BJ (cell line): ENCODE measurements around the gene GPR158. TPM values are rescaled to one million over a fixed set of nuclear protein-coding genes. Genes with fewer than 3 reads are reported as not detected.
"Not testable (repeated sequence)": the region's sequence is repeated elsewhere in the genome, so short reads cannot be mapped to it uniquely, and the experiment has no call there.

Source experiments
- CTCF ChIA-PET: fragments of 350-600 bp; formaldehyde crosslinking; extraction: SDS; loops from one replicate; lab custom pipeline; 2021; ENCODE audit warnings: antibody characterized with exemption, inconsistent platforms; lab: Yijun Ruan, JAX
- POLR2A ChIA-PET: fragments of 300-600 bp; sonication (Branson Sonifier 250); formaldehyde crosslinking; extraction: SDS; loops from one replicate; lab custom pipeline; 2021; ENCODE audit warnings: antibody characterized with exemption; lab: Charles Lee
- DNase-seq: peaks from one replicate; pipeline ENCODE4 v3.0.0-alpha.2; 2011; ENCODE audit warnings: low read depth
- H3K27me3 ChIP-seq: 2 replicates; pipeline ENCODE4 v1.6.0; 2011; ENCODE audit warnings: low read length; ENCODE audit not compliant: control insufficient read depth, insufficient read depth
- H3K36me3 ChIP-seq: 2 replicates; pipeline ENCODE4 v1.5.1; 2011; ENCODE audit warnings: low read length; ENCODE audit not compliant: control insufficient read depth, insufficient read depth
- H3K4me3 ChIP-seq: 2 replicates; pipeline ENCODE4 v1.5.1; 2011; ENCODE audit warnings: low read depth, mild to moderate bottlenecking, control low read depth, low read length
- polyA plus RNA-seq: library from polyadenylated mRNA; depleted of rRNA; stranded (reverse); fragments of >200 nt; gene quantifications from 2 replicates; pipeline ENCODE4 v1.2.3, GENCODE V29; 2011
- TF ChIP-seq, protein P1 (sequence below): IDR thresholded peaks from 2 replicates; pipeline ENCODE4 v1.5.1; 2011; ENCODE audit warnings: low read depth, mild to moderate bottlenecking, control low read depth, inconsistent platforms, low read length, moderate library complexity; ENCODE audit not compliant: insufficient read depth

GPR158 gene
- polyA plus RNA-seq, 1 experiment = 0.01 TPM

DNA sequence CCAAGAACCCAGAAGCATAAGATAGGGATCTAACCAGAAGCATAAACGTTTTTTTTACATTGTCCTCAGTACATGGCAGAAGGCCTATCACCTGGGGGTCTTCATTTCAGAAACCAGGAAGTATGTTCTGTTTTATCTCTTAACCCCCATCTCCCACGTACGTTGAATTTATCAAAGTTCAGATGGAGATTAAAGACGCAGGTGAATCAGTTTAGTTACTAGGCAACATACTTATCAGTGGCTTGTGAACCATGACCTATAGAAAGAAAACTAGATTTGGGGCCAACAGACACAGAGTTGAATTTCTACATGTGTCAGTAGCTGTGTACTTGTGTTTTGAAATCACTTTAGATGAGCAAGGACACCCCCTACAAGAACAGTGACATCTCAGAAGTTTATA is 122.7 kb downstream of the GPR158 start:
- no peak for DNase-seq
- TF ChIP-seq, protein P1, sequence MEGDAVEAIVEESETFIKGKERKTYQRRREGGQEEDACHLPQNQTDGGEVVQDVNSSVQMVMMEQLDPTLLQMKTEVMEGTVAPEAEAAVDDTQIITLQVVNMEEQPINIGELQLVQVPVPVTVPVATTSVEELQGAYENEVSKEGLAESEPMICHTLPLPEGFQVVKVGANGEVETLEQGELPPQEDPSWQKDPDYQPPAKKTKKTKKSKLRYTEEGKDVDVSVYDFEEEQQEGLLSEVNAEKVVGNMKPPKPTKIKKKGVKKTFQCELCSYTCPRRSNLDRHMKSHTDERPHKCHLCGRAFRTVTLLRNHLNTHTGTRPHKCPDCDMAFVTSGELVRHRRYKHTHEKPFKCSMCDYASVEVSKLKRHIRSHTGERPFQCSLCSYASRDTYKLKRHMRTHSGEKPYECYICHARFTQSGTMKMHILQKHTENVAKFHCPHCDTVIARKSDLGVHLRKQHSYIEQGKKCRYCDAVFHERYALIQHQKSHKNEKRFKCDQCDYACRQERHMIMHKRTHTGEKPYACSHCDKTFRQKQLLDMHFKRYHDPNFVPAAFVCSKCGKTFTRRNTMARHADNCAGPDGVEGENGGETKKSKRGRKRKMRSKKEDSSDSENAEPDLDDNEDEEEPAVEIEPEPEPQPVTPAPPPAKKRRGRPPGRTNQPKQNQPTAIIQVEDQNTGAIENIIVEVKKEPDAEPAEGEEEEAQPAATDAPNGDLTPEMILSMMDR = no peak
- H3K27me3 ChIP-seq = no peaks in the 10 kb centered on the region
- ChIA-PET CTCF (no interaction called here), POLR2A (no interaction called here)
- no peak overlapping the region for H3K4me3 ChIP-seq
- no peaks in the 10 kb centered on the region for H3K36me3 ChIP-seq

DNA sequence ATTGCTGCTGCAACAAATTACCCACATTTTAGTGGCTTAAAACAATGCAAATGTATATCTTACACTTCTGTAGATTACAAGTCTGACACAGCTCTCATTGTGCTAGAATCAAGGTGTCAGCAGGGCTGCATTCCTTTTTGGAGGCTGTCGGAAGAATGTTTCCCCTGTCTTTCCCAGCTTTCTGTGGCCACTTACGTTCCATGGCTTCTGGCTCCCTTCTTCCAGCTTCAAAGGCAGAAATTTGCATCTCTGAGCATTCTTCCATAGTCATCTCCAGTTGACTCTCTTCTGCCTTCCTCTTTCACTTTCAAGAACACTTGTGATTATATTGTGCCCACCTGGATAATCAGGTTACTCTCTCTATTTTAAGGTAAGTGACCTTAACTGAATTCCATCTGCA is 125.3 kb downstream of the GPR158 start:
- TF ChIP-seq, protein P1 = no peak
- ChIA-PET POLR2A (no interaction called here), CTCF (no interaction called here)
- H3K36me3 ChIP-seq = no peaks in the 10 kb centered on the region
- H3K27me3 ChIP-seq = no peaks in the 10 kb centered on the region
- DNase-seq = no peak
- no peak overlapping the region for H3K4me3 ChIP-seq

DNA sequence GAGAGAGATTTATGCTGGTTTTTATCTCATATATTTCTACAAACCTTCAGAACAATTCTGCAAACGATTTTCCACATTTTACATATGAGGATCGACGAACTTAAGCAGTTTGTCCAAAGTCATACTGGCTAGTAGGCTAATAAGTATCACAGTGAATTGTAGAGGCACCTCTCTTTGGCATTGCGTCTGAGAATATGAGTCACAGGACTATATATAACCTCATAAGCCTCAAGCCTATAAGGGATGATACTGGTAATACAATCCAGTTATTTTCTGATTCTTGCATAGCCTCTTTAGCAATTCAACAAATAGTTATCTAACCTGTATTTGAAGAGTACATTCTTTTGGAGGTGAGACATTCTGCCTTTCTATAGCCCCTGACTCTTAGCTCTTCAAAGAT is 129.8 kb downstream of the GPR158 start:
- Histone ChIP-seq H3K27me3 (no peaks in the 10 kb centered on the region), H3K36me3 (no peaks in the 10 kb centered on the region), H3K4me3 (no peak overlapping the region)
- TF ChIP-seq, protein P1 = no peak
- CTCF ChIA-PET = no interaction called here
- POLR2A ChIA-PET = no interaction called here
- no peak for DNase-seq

DNA sequence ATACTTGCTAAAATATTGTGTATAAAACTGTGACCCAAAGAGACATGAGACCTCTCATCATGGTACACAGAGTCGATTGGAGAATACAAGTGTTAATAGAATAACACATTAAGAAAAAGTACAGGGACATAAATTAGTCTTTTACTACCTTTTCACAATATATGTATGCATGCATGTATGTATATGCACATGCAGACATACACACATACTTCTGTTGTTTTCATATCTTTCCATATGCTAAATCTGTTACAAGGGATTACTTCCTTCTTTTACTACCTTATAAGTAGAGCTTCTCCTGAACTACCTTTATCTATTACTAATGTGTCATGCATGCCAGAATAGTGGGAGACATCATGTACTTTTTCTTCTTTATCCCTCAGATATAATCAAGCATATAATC is 131.6 kb downstream of the GPR158 start:
- POLR2A ChIA-PET = no interaction called here

DNA sequence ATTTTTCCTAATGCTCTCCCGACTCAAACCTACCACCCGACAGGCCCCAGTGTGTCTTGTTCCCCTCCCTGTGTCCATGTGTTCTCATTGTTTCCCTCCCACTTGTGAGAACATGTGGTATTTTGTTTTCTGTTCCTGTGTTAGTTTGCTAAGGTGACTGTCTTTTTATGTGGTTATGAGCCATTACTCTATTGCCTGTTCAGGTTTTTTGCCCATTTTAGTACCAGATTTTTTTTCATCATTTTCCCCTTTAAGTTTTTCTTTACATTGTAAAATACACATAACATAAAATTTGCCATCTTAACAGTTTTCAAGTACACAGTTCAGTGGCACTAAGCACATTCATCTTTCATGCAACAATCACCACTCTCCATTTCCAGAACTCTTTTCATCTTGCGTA is 133.5 kb downstream of the GPR158 start:
- no peaks in the 10 kb centered on the region for H3K27me3 ChIP-seq
- no peak for DNase-seq
- H3K36me3 ChIP-seq = no peaks in the 10 kb centered on the region
- no peak overlapping the region for H3K4me3 ChIP-seq
- TF ChIP-seq, protein P1 = no peak
- POLR2A ChIA-PET = no interaction called here
- CTCF ChIA-PET = no interaction called here

More for the DNA sequence above, 131.6 kb downstream of the GPR158 start:
- DNase-seq = no peak
- Histone ChIP-seq H3K4me3 (no peak overlapping the region), H3K36me3 (no peaks in the 10 kb centered on the region), H3K27me3 (no peaks in the 10 kb centered on the region)
- TF ChIP-seq, protein P1 = no peak
- CTCF ChIA-PET = no interaction called here

DNA sequence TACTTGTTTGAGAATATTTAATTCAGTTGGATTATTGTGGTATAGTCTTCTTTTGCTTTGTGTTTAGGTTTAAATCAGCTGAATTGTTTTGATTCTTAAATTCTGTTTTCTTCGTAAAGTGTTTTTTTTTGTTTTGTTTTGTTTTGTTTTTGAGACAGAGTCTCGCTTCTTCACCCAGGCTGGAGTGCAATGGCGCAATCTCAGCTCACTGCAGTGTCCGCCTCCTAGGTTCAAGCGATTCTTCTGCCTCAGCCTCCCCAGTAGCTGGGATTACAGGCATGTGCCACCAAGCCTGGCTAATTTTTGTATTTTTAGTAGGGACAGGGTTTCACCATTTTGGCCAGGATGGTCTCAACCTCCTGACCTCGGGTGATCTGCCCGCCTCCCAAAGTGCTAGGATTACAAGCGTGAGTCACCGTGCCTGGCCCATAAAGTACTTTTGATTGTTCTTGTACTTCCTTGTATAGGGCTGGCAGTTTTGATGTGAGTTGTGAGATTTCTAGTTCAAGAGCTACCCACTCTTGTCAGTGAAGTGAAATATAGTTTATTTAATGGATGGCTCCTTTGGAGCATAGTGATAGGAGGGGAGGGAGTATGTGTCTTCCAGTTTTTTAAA is 142.9 kb downstream of the GPR158 start:
- H3K27me3 ChIP-seq, DNase-seq, H3K4me3 ChIP-seq, H3K36me3 ChIP-seq, POLR2A ChIA-PET, CTCF ChIA-PET: not testable (repeated sequence)
